ENCODE data around the gene PKD1L1.
A peak's percentile ranks its signal among the peaks of the same experiment; 100 is the strongest.
"Not testable (repeated sequence)": the region's sequence is repeated elsewhere in the genome, so short reads cannot be mapped to it uniquely, and the experiment has no call there.

The PKD1L1 gene

DNA sequence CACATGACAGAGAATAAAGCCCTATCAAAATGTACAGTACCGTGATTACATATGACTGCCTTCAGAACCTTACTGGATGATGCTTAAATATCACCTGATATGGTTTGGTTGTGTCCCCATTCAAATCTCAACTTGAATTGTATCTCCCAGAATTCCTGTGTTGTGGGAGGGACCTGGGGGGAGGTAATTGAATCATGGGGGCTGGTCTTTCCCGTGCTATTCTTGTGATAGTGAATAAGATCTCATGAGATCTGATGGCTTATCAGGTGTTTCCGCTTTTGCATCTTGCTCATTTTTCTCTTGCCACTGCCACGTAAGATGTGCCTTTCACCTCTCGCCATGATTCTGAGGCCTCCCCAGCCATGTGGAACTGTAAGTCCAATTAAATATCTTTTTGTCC lies 155.1 kb downstream of the PKD1L1 start:
- not testable (repeated sequence) for H3K36me3 ChIP-seq (ENCODE audit: insufficient read depth, low read length); H3K9me3 ChIP-seq (ENCODE audit: low read length); H3K9ac ChIP-seq (ENCODE audit: low read length); H3K27me3 ChIP-seq (ENCODE audit: control insufficient read depth in 1 of 2, insufficient read depth in 2 of 2, low read length in 2 of 2); H3K4me3 ChIP-seq (ENCODE audit: low read depth in 1 of 2, low read length in 2 of 2); H3K4me1 ChIP-seq (ENCODE audit: insufficient read depth, low read length); H3K27ac ChIP-seq (ENCODE audit: low read depth, low read length)

DNA sequence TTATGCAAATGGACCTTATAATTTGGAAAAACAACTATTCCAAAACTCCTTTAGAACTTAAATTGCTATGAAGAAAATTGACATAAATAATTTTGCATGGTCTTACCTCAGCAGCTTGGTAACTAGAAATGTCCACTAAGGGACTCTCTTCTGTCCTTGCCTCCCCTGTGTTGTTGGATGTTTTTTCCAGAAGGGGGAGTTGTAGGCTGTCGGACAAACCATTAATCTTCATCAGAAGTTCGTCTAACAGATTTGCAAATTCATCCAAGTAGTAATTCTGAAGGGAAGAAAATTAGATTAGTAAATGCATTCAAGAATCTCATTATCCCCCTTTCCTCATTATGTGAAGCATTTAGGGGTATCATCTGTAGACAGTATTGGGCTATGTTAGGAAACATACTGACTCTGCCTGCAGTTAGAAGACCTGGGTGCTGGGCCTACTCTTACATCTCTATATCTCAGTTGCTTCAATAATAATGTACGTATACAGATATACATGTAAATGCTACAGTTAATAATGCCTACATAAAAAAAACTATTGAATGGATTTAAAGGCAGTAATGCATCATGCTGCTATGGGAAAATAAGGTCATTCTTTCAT lies 155.6 kb downstream of the PKD1L1 start:
- Histone ChIP-seq H3K36me3 (ENCODE audit: insufficient read depth, low read length) (no peaks in the 10 kb centered on the region), H3K27ac (ENCODE audit: low read depth, low read length) (no peak overlapping the region), H3K4me3 (ENCODE audit: low read depth in 1 of 2, low read length in 2 of 2) (no peak overlapping the region), H3K9ac (ENCODE audit: low read length) (no peak overlapping the region), H3K4me1 (ENCODE audit: insufficient read depth, low read length) (no peaks in the 10 kb centered on the region), H3K27me3 (ENCODE audit: control insufficient read depth in 1 of 2, insufficient read depth in 2 of 2, low read length in 2 of 2) (no peaks in the 10 kb centered on the region), H3K9me3 (ENCODE audit: low read length) (no peaks in the 10 kb centered on the region)

DNA sequence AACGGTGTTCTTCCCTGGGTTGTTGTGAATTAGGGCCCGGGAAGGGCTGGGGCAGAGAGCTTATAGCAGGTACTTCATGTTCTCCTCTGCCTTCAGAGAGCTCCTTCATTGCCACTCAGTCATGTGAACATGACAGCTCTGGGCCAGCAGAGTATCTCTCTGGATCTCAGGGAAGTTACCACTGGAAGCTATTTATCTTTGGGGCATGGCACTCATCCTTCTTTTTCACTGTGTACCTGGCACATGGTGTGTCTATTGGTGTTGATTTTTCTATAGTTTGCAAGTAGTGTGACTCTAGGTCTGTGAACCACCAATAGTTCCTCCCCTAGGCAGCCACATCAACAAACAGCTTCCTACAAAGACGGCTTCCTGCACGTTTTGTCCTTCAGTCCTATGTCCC lies 156.6 kb downstream of the PKD1L1 start:
- no peaks in the 10 kb centered on the region for H3K36me3 ChIP-seq (ENCODE audit: insufficient read depth, low read length)
- no peak overlapping the region for H3K9ac ChIP-seq (ENCODE audit: low read length)
- H3K27me3 ChIP-seq (ENCODE audit: control insufficient read depth in 1 of 2, insufficient read depth in 2 of 2, low read length in 2 of 2) = no peaks in the 10 kb centered on the region
- H3K4me1 ChIP-seq (ENCODE audit: insufficient read depth, low read length) = peaks cover 7% of the 10 kb centered on the region
- no peaks in the 10 kb centered on the region for H3K9me3 ChIP-seq (ENCODE audit: low read length)
- no peak overlapping the region for H3K4me3 ChIP-seq (ENCODE audit: low read depth in 1 of 2, low read length in 2 of 2)
- H3K27ac ChIP-seq (ENCODE audit: low read depth, low read length) = no peak overlapping the region

DNA sequence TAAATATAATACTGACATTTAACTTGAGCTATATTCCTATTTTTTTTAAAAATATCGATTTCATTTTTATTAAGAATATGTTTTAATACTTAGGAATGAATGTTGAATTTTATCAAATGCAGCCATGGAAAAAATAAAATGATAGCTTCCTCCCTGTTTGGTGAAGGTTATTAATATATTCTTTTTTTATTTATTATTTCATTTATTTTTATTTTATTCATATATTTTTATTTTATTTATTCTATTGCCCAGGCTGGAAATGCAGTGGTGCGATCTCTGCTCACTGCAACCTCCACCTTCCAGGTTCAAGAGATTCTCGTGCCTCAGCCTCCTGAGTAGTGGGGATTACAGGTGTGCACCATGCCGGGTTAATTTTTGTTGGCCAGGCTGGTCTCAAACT lies 160.2 kb downstream of the PKD1L1 start:
- no peak overlapping the region for H3K27ac ChIP-seq (ENCODE audit: low read depth, low read length)
- no peaks in the 10 kb centered on the region for H3K9me3 ChIP-seq (ENCODE audit: low read length)
- no peaks in the 10 kb centered on the region for H3K36me3 ChIP-seq (ENCODE audit: insufficient read depth, low read length)
- peaks cover 39% of the 10 kb centered on the region for H3K4me1 ChIP-seq (ENCODE audit: insufficient read depth, low read length)
- no peak overlapping the region for H3K4me3 ChIP-seq (ENCODE audit: low read depth in 1 of 2, low read length in 2 of 2)
- no peak overlapping the region for H3K9ac ChIP-seq (ENCODE audit: low read length)
- H3K27me3 ChIP-seq (ENCODE audit: control insufficient read depth in 1 of 2, insufficient read depth in 2 of 2, low read length in 2 of 2) = no peaks in the 10 kb centered on the region

DNA sequence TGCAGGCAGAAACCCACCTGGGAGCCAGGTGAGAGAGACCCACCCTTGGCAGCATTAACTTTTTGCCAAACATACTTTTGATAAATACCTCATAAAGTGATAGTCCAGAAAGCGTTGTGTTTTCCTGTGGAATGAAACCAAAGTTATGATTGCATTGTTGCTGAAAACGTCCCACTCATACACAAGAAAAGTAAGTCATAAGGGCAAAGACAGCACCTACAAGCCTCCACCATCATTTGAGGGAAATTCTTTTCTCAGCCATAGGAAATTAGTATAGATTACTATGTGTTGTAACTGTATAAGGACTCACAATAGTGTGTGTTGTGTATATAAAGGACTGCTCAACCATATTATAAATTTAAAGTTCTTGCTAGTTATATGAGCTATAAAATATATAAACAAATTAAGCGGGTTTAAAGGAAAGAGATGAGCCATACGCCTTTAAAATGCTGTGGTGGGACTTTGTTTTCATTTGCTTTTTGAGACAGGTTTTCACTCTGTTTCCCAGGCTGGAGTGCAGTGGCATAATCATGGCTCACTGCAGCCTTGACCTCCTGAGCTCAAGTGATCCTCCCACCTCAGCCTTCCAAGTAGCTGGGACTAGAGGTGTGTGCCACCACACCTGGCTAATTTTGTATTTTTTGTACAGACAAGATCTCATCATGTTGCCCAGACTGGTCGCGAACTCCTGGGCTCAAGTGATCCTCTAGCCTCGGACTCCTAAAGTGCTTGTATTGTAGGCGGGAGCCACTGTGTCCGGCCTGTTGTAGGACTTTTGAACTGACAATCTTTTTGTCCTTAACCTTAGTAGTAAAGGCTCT lies 160.8 kb downstream of the PKD1L1 start:
- H3K27ac ChIP-seq (ENCODE audit: low read depth, low read length) = no peak overlapping the region

DNA sequence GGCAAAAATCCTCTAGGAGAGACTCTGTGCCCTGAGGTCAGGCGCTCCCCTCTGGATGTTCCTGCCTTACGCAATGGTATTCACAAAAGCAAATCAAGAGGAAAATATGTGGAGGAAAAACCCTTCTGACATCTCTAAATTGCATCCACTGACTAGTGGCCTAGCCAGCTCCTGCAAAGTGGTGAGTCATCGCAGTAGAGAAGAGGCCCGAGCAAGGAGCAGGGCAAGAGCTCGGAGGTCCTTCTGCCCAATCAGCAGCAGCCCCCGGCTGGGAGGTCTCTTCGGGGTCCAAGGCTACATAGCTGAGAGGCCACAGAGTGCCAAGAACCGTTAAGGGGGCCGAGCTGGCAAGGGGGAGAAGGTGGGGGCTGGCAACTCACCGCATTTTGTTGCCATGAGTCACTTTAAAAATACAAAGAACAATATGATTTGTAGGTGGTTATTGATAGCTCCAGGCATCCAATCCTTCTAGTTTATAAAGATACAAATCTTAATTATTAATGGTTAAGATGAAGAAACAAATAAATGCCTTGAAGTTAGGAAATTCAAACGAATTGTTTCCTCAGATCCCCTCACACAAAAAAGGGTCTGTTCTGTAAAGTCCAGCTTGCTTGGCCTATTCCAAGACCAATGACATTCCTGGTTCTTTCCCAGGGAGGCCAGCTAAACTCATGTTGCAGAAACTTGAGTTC lies 161.6 kb downstream of the PKD1L1 start:
- Histone ChIP-seq H3K9me3 (ENCODE audit: low read length) (no peaks in the 10 kb centered on the region), H3K36me3 (ENCODE audit: insufficient read depth, low read length) (no peaks in the 10 kb centered on the region), H3K4me3 (ENCODE audit: low read depth in 1 of 2, low read length in 2 of 2) (no peak overlapping the region), H3K9ac (ENCODE audit: low read length) (no peak overlapping the region), H3K4me1 (ENCODE audit: insufficient read depth, low read length) (peaks cover 51% of the 10 kb centered on the region), H3K27me3 (ENCODE audit: control insufficient read depth in 1 of 2, insufficient read depth in 2 of 2, low read length in 2 of 2) (no peaks in the 10 kb centered on the region), H3K27ac (ENCODE audit: low read depth, low read length) (peak overlapping the region; percentile 70)

More for the DNA sequence above, 160.8 kb downstream of the PKD1L1 start:
- H3K9me3 ChIP-seq (ENCODE audit: low read length) = no peaks in the 10 kb centered on the region
- no peak overlapping the region for H3K9ac ChIP-seq (ENCODE audit: low read length)
- H3K36me3 ChIP-seq (ENCODE audit: insufficient read depth, low read length) = no peaks in the 10 kb centered on the region
- H3K27me3 ChIP-seq (ENCODE audit: control insufficient read depth in 1 of 2, insufficient read depth in 2 of 2, low read length in 2 of 2) = no peaks in the 10 kb centered on the region
- no peak overlapping the region for H3K4me3 ChIP-seq (ENCODE audit: low read depth in 1 of 2, low read length in 2 of 2)
- peaks cover 44% of the 10 kb centered on the region for H3K4me1 ChIP-seq (ENCODE audit: insufficient read depth, low read length)

DNA sequence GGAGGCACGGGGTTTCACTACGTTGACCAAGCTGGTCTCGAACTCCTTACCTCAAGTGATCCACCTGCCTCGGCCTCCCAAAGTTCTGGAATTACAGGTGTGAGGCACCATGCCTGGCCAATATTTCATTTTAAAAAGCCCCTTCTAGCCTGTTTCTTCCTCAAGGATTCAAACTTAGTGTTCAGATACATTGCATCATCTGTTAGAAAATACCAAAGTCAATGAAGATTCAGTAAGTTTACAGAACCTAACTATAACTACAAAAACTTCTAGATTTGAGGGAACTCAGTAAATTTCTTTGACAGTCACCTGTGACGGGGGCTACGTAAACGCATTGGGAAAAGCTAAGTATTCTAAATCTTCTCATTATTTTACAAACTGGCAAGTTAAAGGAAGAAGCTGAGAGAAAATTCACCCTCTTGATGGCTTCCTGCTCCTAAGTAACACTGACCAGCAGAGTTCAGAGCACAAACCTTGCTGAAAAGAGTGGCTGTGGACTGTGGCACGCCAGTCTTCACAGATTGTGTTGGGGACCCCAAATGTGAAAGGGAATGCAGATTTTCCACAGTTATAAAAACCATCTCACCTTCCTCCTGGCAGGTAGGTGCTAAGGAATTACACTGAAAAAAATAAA lies 162.2 kb downstream of the PKD1L1 start:
- no peak overlapping the region for H3K9ac ChIP-seq (ENCODE audit: low read length)
- H3K4me3 ChIP-seq (ENCODE audit: low read depth in 1 of 2, low read length in 2 of 2) = no peak overlapping the region
- H3K27ac ChIP-seq (ENCODE audit: low read depth, low read length) = peak overlapping the region; percentile 70
- no peaks in the 10 kb centered on the region for H3K27me3 ChIP-seq (ENCODE audit: control insufficient read depth in 1 of 2, insufficient read depth in 2 of 2, low read length in 2 of 2)
- peaks cover 52% of the 10 kb centered on the region for H3K4me1 ChIP-seq (ENCODE audit: insufficient read depth, low read length)
- no peaks in the 10 kb centered on the region for H3K9me3 ChIP-seq (ENCODE audit: low read length)
- H3K36me3 ChIP-seq (ENCODE audit: insufficient read depth, low read length) = no peaks in the 10 kb centered on the region

DNA sequence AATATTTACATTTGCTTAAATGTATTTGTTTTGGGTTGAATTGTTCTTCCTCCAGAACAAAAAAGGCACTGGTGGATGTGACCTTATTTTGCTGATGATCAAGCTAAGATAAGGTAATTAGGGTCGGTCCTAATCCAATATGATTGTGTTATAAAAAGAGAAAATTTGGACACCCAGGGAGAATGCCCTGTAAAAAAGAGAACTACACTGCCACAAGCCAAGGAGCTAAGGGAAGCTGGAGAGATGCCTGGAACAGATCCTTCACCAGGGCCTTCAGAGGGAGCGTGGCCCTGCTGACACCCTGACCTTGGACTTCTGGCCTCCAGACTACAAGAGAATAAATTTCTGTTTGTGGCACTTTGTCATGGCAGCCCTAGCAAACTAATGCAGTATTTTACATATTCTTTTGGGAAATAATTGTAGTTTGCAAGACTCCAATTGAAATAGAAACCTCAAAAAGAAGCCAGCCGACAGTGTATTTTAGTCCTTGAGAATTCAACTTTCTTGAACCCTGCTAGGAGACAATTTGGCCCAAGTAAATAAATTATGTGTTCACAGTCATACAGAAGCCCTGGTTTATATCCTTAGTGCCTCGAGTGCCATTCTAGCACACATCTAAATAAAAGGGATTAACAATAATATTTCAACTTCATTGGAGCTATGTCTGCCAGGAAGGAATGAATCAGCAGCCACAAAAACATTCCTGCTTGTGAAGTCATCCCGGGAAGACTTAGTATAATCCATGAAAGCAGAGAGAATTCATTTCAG lies 164.6 kb downstream of the PKD1L1 start:
- H3K4me1 ChIP-seq (ENCODE audit: insufficient read depth, low read length) = peaks cover 52% of the 10 kb centered on the region
- no peaks in the 10 kb centered on the region for H3K36me3 ChIP-seq (ENCODE audit: insufficient read depth, low read length)
- no peaks in the 10 kb centered on the region for H3K9me3 ChIP-seq (ENCODE audit: low read length)
- H3K9ac ChIP-seq (ENCODE audit: low read length) = no peak overlapping the region
- H3K27ac ChIP-seq (ENCODE audit: low read depth, low read length) = peak overlapping the region; percentile 67
- H3K4me3 ChIP-seq (ENCODE audit: low read depth in 1 of 2, low read length in 2 of 2) = no peak overlapping the region
- no peaks in the 10 kb centered on the region for H3K27me3 ChIP-seq (ENCODE audit: control insufficient read depth in 1 of 2, insufficient read depth in 2 of 2, low read length in 2 of 2)

DNA sequence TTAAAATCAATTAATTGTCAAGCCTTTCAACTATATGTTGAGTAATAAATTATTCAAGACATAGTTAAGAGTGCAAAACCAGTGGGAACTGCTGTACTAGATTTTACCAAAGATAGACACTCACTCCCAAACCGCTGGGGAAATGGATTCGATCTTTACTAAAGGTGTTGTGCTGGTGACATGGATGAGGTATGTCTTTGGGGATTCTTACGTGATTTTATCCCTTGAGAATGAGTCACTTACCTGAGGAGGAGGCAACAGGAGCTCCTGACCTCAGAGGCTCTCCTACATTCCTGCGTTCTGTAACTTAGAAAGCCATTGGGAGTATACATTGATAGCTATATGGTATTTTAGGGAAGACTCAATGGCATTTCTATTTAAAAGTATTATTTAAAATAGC lies 165.5 kb downstream of the PKD1L1 start:
- no peaks in the 10 kb centered on the region for H3K27me3 ChIP-seq (ENCODE audit: control insufficient read depth in 1 of 2, insufficient read depth in 2 of 2, low read length in 2 of 2)
- no peaks in the 10 kb centered on the region for H3K9me3 ChIP-seq (ENCODE audit: low read length)
- no peak overlapping the region for H3K4me3 ChIP-seq (ENCODE audit: low read depth in 1 of 2, low read length in 2 of 2)
- H3K9ac ChIP-seq (ENCODE audit: low read length) = no peak overlapping the region
- peaks cover 52% of the 10 kb centered on the region for H3K4me1 ChIP-seq (ENCODE audit: insufficient read depth, low read length)
- H3K36me3 ChIP-seq (ENCODE audit: insufficient read depth, low read length) = no peaks in the 10 kb centered on the region
- H3K27ac ChIP-seq (ENCODE audit: low read depth, low read length) = no peak overlapping the region

DNA sequence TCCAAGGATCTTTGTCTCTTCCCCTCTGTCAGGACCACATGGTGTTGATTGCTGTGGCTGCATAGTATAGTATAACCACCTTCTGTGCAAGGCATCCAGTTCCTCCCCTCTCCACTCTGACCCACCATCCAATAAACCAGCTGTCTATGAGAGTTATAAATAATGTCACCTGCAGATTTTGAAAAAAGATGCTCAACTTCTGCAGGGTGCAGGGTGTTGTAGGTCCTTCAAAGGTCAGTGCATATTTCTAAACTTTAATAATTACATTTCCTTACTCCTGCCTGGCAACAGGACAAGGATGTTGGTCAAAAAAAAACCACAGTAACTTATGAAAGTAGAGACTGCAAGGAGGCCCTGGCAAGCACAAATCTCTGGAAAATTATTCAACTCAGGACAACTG lies 166.2 kb downstream of the PKD1L1 start:
- no peak overlapping the region for H3K4me3 ChIP-seq (ENCODE audit: low read depth in 1 of 2, low read length in 2 of 2)
- H3K27ac ChIP-seq (ENCODE audit: low read depth, low read length) = no peak overlapping the region
- H3K4me1 ChIP-seq (ENCODE audit: insufficient read depth, low read length) = peaks cover 48% of the 10 kb centered on the region
- no peaks in the 10 kb centered on the region for H3K27me3 ChIP-seq (ENCODE audit: control insufficient read depth in 1 of 2, insufficient read depth in 2 of 2, low read length in 2 of 2)
- H3K9ac ChIP-seq (ENCODE audit: low read length) = no peak overlapping the region
- H3K9me3 ChIP-seq (ENCODE audit: low read length) = no peaks in the 10 kb centered on the region
- H3K36me3 ChIP-seq (ENCODE audit: insufficient read depth, low read length) = no peaks in the 10 kb centered on the region

DNA sequence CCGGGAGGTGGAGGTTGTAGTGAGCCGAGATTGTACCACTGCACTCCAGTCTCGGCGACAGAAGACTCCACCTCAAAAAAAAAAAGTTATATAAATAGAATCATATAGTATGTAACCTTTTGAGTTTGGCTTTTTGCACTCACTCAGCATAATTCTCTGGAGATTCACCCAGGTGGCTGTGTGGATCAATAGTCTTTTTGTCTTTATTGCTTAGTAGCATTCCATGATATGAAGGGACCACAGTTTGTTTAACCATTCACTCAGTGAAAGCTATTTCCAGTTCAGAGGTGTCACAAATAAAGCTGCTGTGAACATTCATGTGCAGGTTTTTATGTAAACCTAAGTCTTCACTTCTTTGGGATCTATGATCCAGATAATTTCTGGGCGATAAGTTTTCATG lies 167.7 kb downstream of the PKD1L1 start:
- H3K9me3 ChIP-seq (ENCODE audit: low read length) = no peaks in the 10 kb centered on the region
- H3K27ac ChIP-seq (ENCODE audit: low read depth, low read length) = no peak overlapping the region
- no peak overlapping the region for H3K4me3 ChIP-seq (ENCODE audit: low read depth in 1 of 2, low read length in 2 of 2)
- H3K36me3 ChIP-seq (ENCODE audit: insufficient read depth, low read length) = no peaks in the 10 kb centered on the region
- no peaks in the 10 kb centered on the region for H3K27me3 ChIP-seq (ENCODE audit: control insufficient read depth in 1 of 2, insufficient read depth in 2 of 2, low read length in 2 of 2)
- H3K9ac ChIP-seq (ENCODE audit: low read length) = no peak overlapping the region
- H3K4me1 ChIP-seq (ENCODE audit: insufficient read depth, low read length) = peaks cover 34% of the 10 kb centered on the region
